SJCRH30 (cell line): ENCODE measurements around the gene S1PR4. TPM values are rescaled to one million over a fixed set of nuclear protein-coding genes. Genes with fewer than 3 reads are reported as not detected.
"Not testable (repeated sequence)": the region's sequence is repeated elsewhere in the genome, so short reads cannot be mapped to it uniquely, and the experiment has no call there.

Experiments used
- DNase-seq, 2 experiments: peaks; one replicate each; pipeline ENCODE4 v3.0.0-alpha.2; 2015 to 2020
- H3K27ac ChIP-seq: fragments of 250-450 bp; sonication (Bioruptor Pico); 2 replicates; pipeline ENCODE4 v1.5.1; 2020; ENCODE audit warnings: mild to moderate bottlenecking, moderate library complexity
- H3K27me3 ChIP-seq: fragments of 250-450 bp; sonication (Bioruptor Pico); 2 replicates; pipeline ENCODE4 v1.5.1; 2020; ENCODE audit warnings: mild to moderate bottlenecking, moderate library complexity
- H3K36me3 ChIP-seq: fragments of 250-450 bp; sonication (Bioruptor Pico); 2 replicates; pipeline ENCODE4 v1.5.1; 2020; ENCODE audit warnings: mild to moderate bottlenecking, moderate library complexity
- H3K4me1 ChIP-seq: fragments of 250-450 bp; sonication (Bioruptor Pico); 2 replicates; pipeline ENCODE4 v1.5.1; 2020; ENCODE audit warnings: mild to moderate bottlenecking, moderate library complexity
- H3K4me3 ChIP-seq: fragments of 250-450 bp; sonication (Bioruptor Pico); 2 replicates; pipeline ENCODE4 v1.5.1; 2020; ENCODE audit warnings: mild to moderate bottlenecking, moderate library complexity
- H3K9me3 ChIP-seq: fragments of 250-450 bp; sonication (Bioruptor Pico); replicated peaks from 2 replicates; pipeline ENCODE4 v1.5.1; 2020; ENCODE audit warnings: mild to moderate bottlenecking, moderate library complexity
- total RNA-seq: library from RNA; depleted of rRNA; stranded (reverse); fragments of >200 nt; shearing (Covaris generic); gene quantifications from 2 replicates; pipeline ENCODE4 v1.2.3, GENCODE V29; 2014

The S1PR4 gene
- total RNA-seq, 1 experiment from 2014 or later: not detected

DNA sequence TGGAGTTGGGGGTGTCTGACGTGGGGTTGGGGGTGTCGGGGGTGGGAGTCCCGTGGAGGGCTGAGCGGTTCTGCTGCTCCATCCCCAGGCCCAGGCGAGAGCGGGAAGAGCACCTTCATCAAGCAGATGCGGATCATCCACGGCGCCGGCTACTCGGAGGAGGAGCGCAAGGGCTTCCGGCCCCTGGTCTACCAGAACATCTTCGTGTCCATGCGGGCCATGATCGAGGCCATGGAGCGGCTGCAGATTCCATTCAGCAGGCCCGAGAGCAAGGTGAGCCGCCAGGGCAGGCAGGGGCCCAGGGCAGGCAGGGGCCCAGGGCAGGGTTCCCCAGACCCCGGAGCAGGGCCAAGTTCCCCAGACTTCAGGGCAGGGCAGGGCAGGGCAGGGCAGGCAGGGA, 30.1 kb upstream of the S1PR4 start:
- DNase-seq: no peak
- Histone ChIP-seq H3K4me1 (no peaks in the 10 kb centered on the region), H3K27me3 (no peaks in the 10 kb centered on the region; the same call in 1 of the 2 replicates), H3K9me3 (no peaks in the 10 kb centered on the region), H3K36me3 (no peaks in the 10 kb centered on the region), H3K27ac (no peak overlapping the region), H3K4me3 (no peak overlapping the region)

- no peak overlapping the region for H3K27ac ChIP-seq
- no peaks in the 10 kb centered on the region for H3K36me3 ChIP-seq
- no peak for DNase-seq
- no peaks in the 10 kb centered on the region; the same call in 1 of the 2 replicates for H3K27me3 ChIP-seq
- H3K9me3 ChIP-seq: no peaks in the 10 kb centered on the region
- H3K4me1 ChIP-seq: no peaks in the 10 kb centered on the region
- no peak overlapping the region for H3K4me3 ChIP-seq
Observed at GRCh38 chr19:3149089-3149488, 29.5 kb upstream of the S1PR4 start.

- Histone ChIP-seq H3K4me3 (peak overlapping the region; percentile 37), H3K9me3 (no peaks in the 10 kb centered on the region), H3K36me3 (no peaks in the 10 kb centered on the region), H3K4me1 (peaks cover 4% of the 10 kb centered on the region; the same call in 1 of the 2 replicates), H3K27ac (no peak overlapping the region), H3K27me3 (no peaks in the 10 kb centered on the region; the same call in 1 of the 2 replicates)
- no peak for DNase-seq
Observed at GRCh38 chr19:3149526-3150505, 28.8 kb upstream of the S1PR4 start.

- H3K36me3 ChIP-seq: no peaks in the 10 kb centered on the region
- no peaks in the 10 kb centered on the region for H3K9me3 ChIP-seq
- peak; percentile 26 to 38 for DNase-seq
- H3K4me1 ChIP-seq: peaks cover 9% of the 10 kb centered on the region; the same call in 1 of the 2 replicates
- no peaks in the 10 kb centered on the region; the same call in 1 of the 2 replicates for H3K27me3 ChIP-seq
- peak overlapping the region; percentile 37 for H3K4me3 ChIP-seq
- no peak overlapping the region for H3K27ac ChIP-seq
Observed at GRCh38 chr19:3150739-3151329, 27.7 kb upstream of the S1PR4 start.

DNA sequence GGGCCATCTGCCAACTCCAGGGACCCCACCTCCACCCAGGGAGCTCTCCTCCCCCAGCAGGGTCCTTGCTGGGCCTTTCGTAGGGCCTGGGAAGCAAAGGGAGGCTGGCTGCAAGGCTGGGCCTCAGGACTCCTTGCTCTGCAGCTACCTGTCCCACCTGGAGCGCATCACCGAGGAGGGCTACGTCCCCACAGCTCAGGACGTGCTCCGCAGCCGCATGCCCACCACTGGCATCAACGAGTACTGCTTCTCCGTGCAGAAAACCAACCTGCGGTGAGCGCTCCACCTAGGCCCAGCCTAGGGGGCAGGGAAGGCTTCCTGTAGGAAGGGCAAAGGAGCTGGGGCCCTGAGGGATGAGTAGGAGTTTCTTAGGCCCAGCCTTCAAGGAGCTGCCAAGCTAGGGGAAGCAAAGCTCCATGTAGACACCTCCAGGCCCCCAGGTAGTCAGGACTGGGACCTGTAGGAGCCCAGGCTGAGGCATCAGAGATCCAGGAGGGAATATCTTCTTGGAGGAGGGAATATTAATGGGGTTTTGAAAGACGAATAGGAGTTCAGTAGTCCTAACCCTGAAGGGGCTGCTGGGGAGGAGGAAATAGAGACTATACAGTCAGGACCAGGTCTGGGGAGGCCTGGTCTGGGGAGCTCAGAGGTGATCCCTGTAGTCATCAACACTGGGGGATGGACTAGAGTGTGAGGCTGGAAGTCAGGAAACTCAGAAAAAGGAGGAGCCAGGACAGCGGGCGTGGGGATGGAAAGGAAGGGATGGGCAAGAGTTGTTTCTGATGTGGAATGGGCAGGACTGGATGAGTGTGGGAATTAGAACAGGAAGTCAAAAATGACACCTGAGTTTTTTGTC, 26.8 kb upstream of the S1PR4 start:
- peak overlapping the region; percentile 37; the same call in 1 of the 2 replicates for H3K4me3 ChIP-seq
- no peak overlapping the region for H3K27ac ChIP-seq
- H3K4me1 ChIP-seq: peaks cover 9% of the 10 kb centered on the region; the same call in 1 of the 2 replicates
- no peak for DNase-seq
- no peaks in the 10 kb centered on the region for H3K36me3 ChIP-seq
- no peaks in the 10 kb centered on the region; the same call in 1 of the 2 replicates for H3K27me3 ChIP-seq
- no peaks in the 10 kb centered on the region for H3K9me3 ChIP-seq

DNA sequence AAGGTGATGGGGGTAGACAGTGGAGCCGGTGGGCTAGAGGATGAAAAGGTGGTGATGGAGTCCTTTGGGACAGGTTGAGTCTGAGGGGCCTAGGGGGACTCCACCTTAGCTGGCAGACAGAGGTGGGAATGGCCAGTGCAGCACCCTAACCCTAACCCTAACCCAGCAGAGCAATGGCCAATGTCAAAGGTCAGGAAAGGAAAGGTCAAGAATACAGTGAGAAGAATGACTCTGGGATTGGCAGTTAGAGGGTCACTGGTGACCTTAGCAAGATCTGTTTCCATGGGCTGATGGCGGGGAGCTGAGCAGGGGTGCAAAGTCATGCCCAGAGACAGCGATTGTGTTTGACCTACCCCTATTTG, 26.2 kb upstream of the S1PR4 start:
- no peaks in the 10 kb centered on the region for H3K36me3 ChIP-seq
- no peaks in the 10 kb centered on the region for H3K9me3 ChIP-seq
- DNase-seq: no peak
- H3K27me3 ChIP-seq: no peaks in the 10 kb centered on the region; the same call in 1 of the 2 replicates
- H3K4me1 ChIP-seq: peaks cover 9% of the 10 kb centered on the region; the same call in 1 of the 2 replicates
- no peak overlapping the region for H3K27ac ChIP-seq
- H3K4me3 ChIP-seq: no peak overlapping the region

GRCh38 chr19:3153286-3154230, 25.0 kb upstream of the S1PR4 start:
- no peak overlapping the region for H3K27ac ChIP-seq

GRCh38 chr19:3154447-3154846, 24.1 kb upstream of the S1PR4 start:
- H3K36me3 ChIP-seq, DNase-seq, H3K4me1 ChIP-seq, H3K9me3 ChIP-seq, H3K27me3 ChIP-seq, H3K4me3 ChIP-seq: not testable (repeated sequence)
- peak overlapping the region; percentile 71 for H3K27ac ChIP-seq

More at GRCh38 chr19:3153286-3154230, 25.0 kb upstream of the S1PR4 start:
- no peaks in the 10 kb centered on the region; the same call in 1 of the 2 replicates for H3K27me3 ChIP-seq
- no peak overlapping the region for H3K4me3 ChIP-seq
- no peak for DNase-seq
- no peaks in the 10 kb centered on the region for H3K36me3 ChIP-seq
- peaks cover 9% of the 10 kb centered on the region; the same call in 1 of the 2 replicates for H3K4me1 ChIP-seq
- H3K9me3 ChIP-seq: no peaks in the 10 kb centered on the region

GRCh38 chr19:3154957-3155736, 23.4 kb upstream of the S1PR4 start:
- H3K36me3 ChIP-seq: no peaks in the 10 kb centered on the region
- H3K9me3 ChIP-seq: no peaks in the 10 kb centered on the region
- peak; percentile 96 for DNase-seq
- peak overlapping the region; percentile 71 for H3K27ac ChIP-seq
- no peaks in the 10 kb centered on the region; the same call in 1 of the 2 replicates for H3K27me3 ChIP-seq
- H3K4me1 ChIP-seq: peaks cover 9% of the 10 kb centered on the region; the same call in 1 of the 2 replicates
- H3K4me3 ChIP-seq: no peak overlapping the region

- Histone ChIP-seq H3K27me3 (no peaks in the 10 kb centered on the region), H3K4me1 (peaks cover 9% of the 10 kb centered on the region; the same call in 1 of the 2 replicates), H3K4me3 (no peak overlapping the region), H3K36me3 (no peaks in the 10 kb centered on the region), H3K9me3 (no peaks in the 10 kb centered on the region), H3K27ac (no peak overlapping the region)
- DNase-seq: no peak
Observed at GRCh38 chr19:3157096-3157845, 21.3 kb upstream of the S1PR4 start.

- Histone ChIP-seq H3K27me3 (no peaks in the 10 kb centered on the region), H3K27ac (no peak overlapping the region), H3K4me3 (no peak overlapping the region), H3K4me1 (peaks cover 18% of the 10 kb centered on the region), H3K36me3 (no peaks in the 10 kb centered on the region), H3K9me3 (no peaks in the 10 kb centered on the region)
- DNase-seq: no peak
Observed at GRCh38 chr19:3159565-3159964, 19.0 kb upstream of the S1PR4 start.

GRCh38 chr19:3160219-3160618, 18.4 kb upstream of the S1PR4 start:
- H3K9me3 ChIP-seq: no peaks in the 10 kb centered on the region
- H3K4me1 ChIP-seq: peaks cover 16% of the 10 kb centered on the region
- no peak overlapping the region for H3K4me3 ChIP-seq
- no peaks in the 10 kb centered on the region for H3K36me3 ChIP-seq
- H3K27me3 ChIP-seq: no peaks in the 10 kb centered on the region
- H3K27ac ChIP-seq: no peak overlapping the region
- no peak for DNase-seq
